GM23338 (cell line): ENCODE results near the gene TEAD2. TPM values are rescaled to one million over a fixed set of nuclear protein-coding genes. Genes with fewer than 3 reads are reported as not detected.

Experiments
- ATAC-seq: fragments of 200-7000 bp; cut with Tn5 transposase; 3 replicates; pipeline ENCODE4 v1.9.1; 2020
- DNase-seq: peaks from one replicate; pipeline ENCODE4 v3.0.0-alpha.2; 2015; ENCODE audit warnings: low spot score
- H2AFZ ChIP-seq: fragments of 200-600 bp; sonication (generic); 2 replicates; pipeline ENCODE4 v1.8.0; 2016; ENCODE audit warnings: antibody characterized with exemption, mild to moderate bottlenecking, moderate library complexity
- H3F3A ChIP-seq: fragments of 200-600 bp; sonication (generic); replicated peaks from 2 replicates; pipeline ENCODE4 v1.8.0; 2017; ENCODE audit warnings: antibody characterized with exemption, mixed run types, low read depth
- H3K27ac ChIP-seq: fragments of 200-600 bp; sonication (generic); 2 replicates; pipeline ENCODE4 v1.6.1; 2016; ENCODE audit warnings: low read depth
- H3K27me3 ChIP-seq: fragments of 200-600 bp; sonication (generic); 2 replicates; pipeline ENCODE4 v1.8.0; 2016; ENCODE audit warnings: mild to moderate bottlenecking, mixed run types, moderate library complexity; ENCODE audit not compliant: insufficient read depth
- H3K36me3 ChIP-seq: fragments of 200-600 bp; sonication (generic); 2 replicates; pipeline ENCODE4 v1.8.0; 2016; ENCODE audit warnings: mild to moderate bottlenecking; ENCODE audit not compliant: insufficient read depth
- H3K4me1 ChIP-seq: fragments of 200-600 bp; sonication (generic); 2 replicates; pipeline ENCODE4 v1.8.0; 2016; ENCODE audit warnings: mild to moderate bottlenecking, moderate library complexity; ENCODE audit not compliant: insufficient read depth
- H3K4me2 ChIP-seq: fragments of 200-600 bp; sonication (generic); 2 replicates; pipeline ENCODE4 v1.7.1; 2017; ENCODE audit warnings: mixed run types
- H3K4me3 ChIP-seq: fragments of 200-600 bp; sonication (generic); 2 replicates; pipeline ENCODE4 v1.6.1; 2016; ENCODE audit warnings: mixed run types
- H3K79me2 ChIP-seq: fragments of 200-600 bp; sonication (generic); replicated peaks from 2 replicates; pipeline ENCODE4 v1.8.0; 2017; ENCODE audit warnings: mild to moderate bottlenecking; ENCODE audit not compliant: insufficient read depth
- H3K9me2 ChIP-seq: fragments of 200-600 bp; sonication (generic); 2 replicates; pipeline ENCODE4 v1.8.0; 2017; ENCODE audit not compliant: insufficient read depth
- H4K20me1 ChIP-seq: fragments of 200-600 bp; sonication (generic); replicated peaks from 2 replicates; pipeline ENCODE4 v1.8.0; 2017; ENCODE audit warnings: mild to moderate bottlenecking; ENCODE audit not compliant: insufficient read depth
- H3K27ac Mint-ChIP-seq: 2 replicates; pipeline ENCODE4 v1.8.0; 2020; ENCODE audit warnings: inconsistent platforms, mild to moderate bottlenecking, moderate library complexity, mixed read lengths
- H3K27me3 Mint-ChIP-seq: 3 replicates; pipeline ENCODE4 v1.8.0; 2022; ENCODE audit warnings: low read depth, mild to moderate bottlenecking, moderate library complexity, mixed read lengths, inconsistent platforms; ENCODE audit not compliant: insufficient read depth, poor library complexity
- H3K36me3 Mint-ChIP-seq: 3 replicates; pipeline ENCODE4 v1.8.0; 2021; ENCODE audit warnings: low read depth, mild to moderate bottlenecking, inconsistent platforms, moderate library complexity, mixed read lengths
- H3K4me1 Mint-ChIP-seq: 3 replicates; pipeline ENCODE4 v1.8.0; 2020; ENCODE audit warnings: mild to moderate bottlenecking, inconsistent platforms, mixed read lengths
- H3K4me3 Mint-ChIP-seq: 3 replicates; pipeline ENCODE4 v1.8.0; 2021; ENCODE audit warnings: moderate library complexity, mild to moderate bottlenecking, inconsistent platforms, mixed read lengths
- H3K9me3 Mint-ChIP-seq: 3 replicates; pipeline ENCODE4 v1.8.0; 2020; ENCODE audit warnings: moderate library complexity, mild to moderate bottlenecking, inconsistent platforms, mixed read lengths
- CREB1 ChIP-seq: fragments of 250-450 bp; sonication (Bioruptor Pico); IDR thresholded peaks from 2 replicates; pipeline ENCODE4 v1.5.0; 2020; ENCODE audit warnings: low read depth, mild to moderate bottlenecking, moderate library complexity
- EZH2 ChIP-seq: fragments of 200-600 bp; sonication (generic); IDR thresholded peaks from one replicate; pipeline ENCODE4 v1.8.0; 2017; ENCODE audit warnings: antibody characterized with exemption, mild to moderate bottlenecking, low read depth; ENCODE audit not compliant: unreplicated experiment
- EZH2phosphoT487 ChIP-seq: fragments of 200-600 bp; sonication (generic); IDR thresholded peaks from one replicate; pipeline ENCODE4 v1.8.1; 2018; ENCODE audit warnings: antibody characterized with exemption; ENCODE audit not compliant: unreplicated experiment
- JUNB ChIP-seq: IDR thresholded peaks from one replicate; pipeline ENCODE4 v1.6.1; 2016; ENCODE audit warnings: antibody characterized with exemption; ENCODE audit not compliant: unreplicated experiment
- NANOG ChIP-seq: IDR thresholded peaks from 2 replicates; pipeline ENCODE4 v1.6.1; 2016; ENCODE audit warnings: antibody characterized with exemption, borderline replicate concordance
- POLR2AphosphoS5 ChIP-seq: IDR thresholded peaks from 2 replicates; pipeline ENCODE4 v1.6.1; 2016; ENCODE audit warnings: antibody characterized with exemption, low read depth
- STAT1 ChIP-seq: IDR thresholded peaks from one replicate; pipeline ENCODE4 v1.6.1; 2016; ENCODE audit warnings: antibody characterized with exemption; ENCODE audit not compliant: unreplicated experiment
- ZNF114 ChIP-seq: fragments of 250-450 bp; sonication (Bioruptor Pico); IDR thresholded peaks from 2 replicates; pipeline ENCODE4 v1.5.0; 2020; ENCODE audit warnings: mild to moderate bottlenecking, moderate library complexity
- ZNF331 ChIP-seq: fragments of 250-450 bp; sonication (Bioruptor Pico); IDR thresholded peaks from 2 replicates; pipeline ENCODE4 v1.5.0; 2020; ENCODE audit warnings: low read depth, mild to moderate bottlenecking, moderate library complexity
- polyA plus RNA-seq: library from polyadenylated mRNA; unstranded; fragments of >200 nt; fragmentation: Nextera tagmentation; extraction: Ambion mirVana; gene quantifications from 2 replicates; pipeline ENCODE4 v1.2.1, GENCODE V29; 2016
- total RNA-seq: library from RNA; depleted of rRNA; stranded (reverse); fragments of >200 nt; shearing (Covaris generic); gene quantifications from 2 replicates; pipeline ENCODE4 v1.2.3, GENCODE V29; 2014
- TF ChIP-seq, protein P1 (sequence below): IDR thresholded peaks from 2 replicates; pipeline ENCODE4 v1.6.1; 2016; ENCODE audit warnings: antibody characterized with exemption
- TF ChIP-seq, protein P2 (sequence below): IDR thresholded peaks from one replicate; pipeline ENCODE4 v1.6.1; 2018; ENCODE audit warnings: antibody characterized with exemption; ENCODE audit not compliant: unreplicated experiment
- TF ChIP-seq, protein P3 (sequence below): fragments of 250-450 bp; sonication (Bioruptor Pico); IDR thresholded peaks from 2 replicates; pipeline ENCODE4 v1.5.0; 2020; ENCODE audit warnings: mild to moderate bottlenecking, moderate library complexity
- TF ChIP-seq, protein P4 (sequence below), 2 experiments: fragments of 200-600 bp in 1 of 2; sonication (generic) in 1 of 2; conservative IDR thresholded peaks; 2 replicates each; pipeline versions ENCODE4 v1.5.1 to v1.6.1; 2016 to 2017; ENCODE audit warnings: antibody characterized with exemption in 2 of 2, low read depth in 2 of 2, mild to moderate bottlenecking in 2 of 2, moderate library complexity in 1 of 2

Gene TEAD2
- total and polyA plus RNA-seq, 2 experiments from 2014 or later = 30.3 to 82.5 TPM

DNA sequence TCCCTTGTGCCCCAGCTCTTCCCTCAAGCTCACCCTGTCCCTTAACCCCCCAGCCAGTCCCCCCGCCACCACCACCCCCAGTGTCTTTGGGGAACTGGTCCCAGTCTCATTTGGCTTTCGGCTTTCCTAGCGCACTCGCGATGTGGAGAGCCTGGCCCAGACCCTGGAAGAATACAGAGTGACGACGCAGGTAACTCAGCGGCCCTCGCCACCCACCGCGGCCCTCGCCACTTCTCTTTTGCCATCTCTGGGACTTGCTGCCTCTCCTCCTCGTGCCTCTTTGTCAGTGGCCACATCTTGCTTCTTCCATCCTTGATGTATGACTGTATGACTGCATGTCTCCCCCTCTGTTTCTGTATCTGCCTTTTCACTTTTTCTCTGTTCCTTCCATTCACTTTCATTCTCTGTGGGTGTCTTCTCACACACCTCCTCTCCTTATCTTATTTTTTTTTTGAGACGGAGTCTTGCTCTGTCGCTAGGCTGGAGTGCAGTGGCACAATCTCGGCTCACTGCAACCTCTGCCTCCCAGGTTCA is 45.3 kb upstream of the TEAD2 start:
- DNase-seq (no peak), ATAC-seq (no peak)
- H3K9me2 ChIP-seq = no peaks in the 10 kb centered on the region
- H3K27ac Mint-ChIP-seq = no peak overlapping the region
- H3K9me3 Mint-ChIP-seq = no peaks in the 10 kb centered on the region; the same call in 2 of the 3 replicates
- no peak overlapping the region for H2AFZ ChIP-seq
- no peaks in the 10 kb centered on the region for H3K79me2 ChIP-seq
- H3K4me3 ChIP-seq = no peak overlapping the region
- H3F3A ChIP-seq = peaks cover 8% of the 10 kb centered on the region; the same call in 1 of the 2 replicates
- peaks cover 22% of the 10 kb centered on the region for H3K4me1 Mint-ChIP-seq
- H3K4me2 ChIP-seq = no peak overlapping the region
- no peaks in the 10 kb centered on the region for H3K36me3 Mint-ChIP-seq
- peaks cover 20% of the 10 kb centered on the region for H3K4me1 ChIP-seq
- H3K27ac ChIP-seq = no peak overlapping the region
- TF ChIP-seq EZH2phosphoT487 (no peak), ZNF331 (CRISPR knock-in tag) (no peak), EZH2 (no peak), STAT1 (no peak), JUNB (no peak), NANOG (no peak), ZNF114 (no peak), POLR2AphosphoS5 (no peak), CREB1 (CRISPR knock-in tag) (no peak)
- TF ChIP-seq, protein P1, sequence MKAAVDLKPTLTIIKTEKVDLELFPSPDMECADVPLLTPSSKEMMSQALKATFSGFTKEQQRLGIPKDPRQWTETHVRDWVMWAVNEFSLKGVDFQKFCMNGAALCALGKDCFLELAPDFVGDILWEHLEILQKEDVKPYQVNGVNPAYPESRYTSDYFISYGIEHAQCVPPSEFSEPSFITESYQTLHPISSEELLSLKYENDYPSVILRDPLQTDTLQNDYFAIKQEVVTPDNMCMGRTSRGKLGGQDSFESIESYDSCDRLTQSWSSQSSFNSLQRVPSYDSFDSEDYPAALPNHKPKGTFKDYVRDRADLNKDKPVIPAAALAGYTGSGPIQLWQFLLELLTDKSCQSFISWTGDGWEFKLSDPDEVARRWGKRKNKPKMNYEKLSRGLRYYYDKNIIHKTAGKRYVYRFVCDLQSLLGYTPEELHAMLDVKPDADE = no peak
- TF ChIP-seq, protein P2, sequence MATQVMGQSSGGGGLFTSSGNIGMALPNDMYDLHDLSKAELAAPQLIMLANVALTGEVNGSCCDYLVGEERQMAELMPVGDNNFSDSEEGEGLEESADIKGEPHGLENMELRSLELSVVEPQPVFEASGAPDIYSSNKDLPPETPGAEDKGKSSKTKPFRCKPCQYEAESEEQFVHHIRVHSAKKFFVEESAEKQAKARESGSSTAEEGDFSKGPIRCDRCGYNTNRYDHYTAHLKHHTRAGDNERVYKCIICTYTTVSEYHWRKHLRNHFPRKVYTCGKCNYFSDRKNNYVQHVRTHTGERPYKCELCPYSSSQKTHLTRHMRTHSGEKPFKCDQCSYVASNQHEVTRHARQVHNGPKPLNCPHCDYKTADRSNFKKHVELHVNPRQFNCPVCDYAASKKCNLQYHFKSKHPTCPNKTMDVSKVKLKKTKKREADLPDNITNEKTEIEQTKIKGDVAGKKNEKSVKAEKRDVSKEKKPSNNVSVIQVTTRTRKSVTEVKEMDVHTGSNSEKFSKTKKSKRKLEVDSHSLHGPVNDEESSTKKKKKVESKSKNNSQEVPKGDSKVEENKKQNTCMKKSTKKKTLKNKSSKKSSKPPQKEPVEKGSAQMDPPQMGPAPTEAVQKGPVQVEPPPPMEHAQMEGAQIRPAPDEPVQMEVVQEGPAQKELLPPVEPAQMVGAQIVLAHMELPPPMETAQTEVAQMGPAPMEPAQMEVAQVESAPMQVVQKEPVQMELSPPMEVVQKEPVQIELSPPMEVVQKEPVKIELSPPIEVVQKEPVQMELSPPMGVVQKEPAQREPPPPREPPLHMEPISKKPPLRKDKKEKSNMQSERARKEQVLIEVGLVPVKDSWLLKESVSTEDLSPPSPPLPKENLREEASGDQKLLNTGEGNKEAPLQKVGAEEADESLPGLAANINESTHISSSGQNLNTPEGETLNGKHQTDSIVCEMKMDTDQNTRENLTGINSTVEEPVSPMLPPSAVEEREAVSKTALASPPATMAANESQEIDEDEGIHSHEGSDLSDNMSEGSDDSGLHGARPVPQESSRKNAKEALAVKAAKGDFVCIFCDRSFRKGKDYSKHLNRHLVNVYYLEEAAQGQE = no peak
- TF ChIP-seq, protein P3, sequence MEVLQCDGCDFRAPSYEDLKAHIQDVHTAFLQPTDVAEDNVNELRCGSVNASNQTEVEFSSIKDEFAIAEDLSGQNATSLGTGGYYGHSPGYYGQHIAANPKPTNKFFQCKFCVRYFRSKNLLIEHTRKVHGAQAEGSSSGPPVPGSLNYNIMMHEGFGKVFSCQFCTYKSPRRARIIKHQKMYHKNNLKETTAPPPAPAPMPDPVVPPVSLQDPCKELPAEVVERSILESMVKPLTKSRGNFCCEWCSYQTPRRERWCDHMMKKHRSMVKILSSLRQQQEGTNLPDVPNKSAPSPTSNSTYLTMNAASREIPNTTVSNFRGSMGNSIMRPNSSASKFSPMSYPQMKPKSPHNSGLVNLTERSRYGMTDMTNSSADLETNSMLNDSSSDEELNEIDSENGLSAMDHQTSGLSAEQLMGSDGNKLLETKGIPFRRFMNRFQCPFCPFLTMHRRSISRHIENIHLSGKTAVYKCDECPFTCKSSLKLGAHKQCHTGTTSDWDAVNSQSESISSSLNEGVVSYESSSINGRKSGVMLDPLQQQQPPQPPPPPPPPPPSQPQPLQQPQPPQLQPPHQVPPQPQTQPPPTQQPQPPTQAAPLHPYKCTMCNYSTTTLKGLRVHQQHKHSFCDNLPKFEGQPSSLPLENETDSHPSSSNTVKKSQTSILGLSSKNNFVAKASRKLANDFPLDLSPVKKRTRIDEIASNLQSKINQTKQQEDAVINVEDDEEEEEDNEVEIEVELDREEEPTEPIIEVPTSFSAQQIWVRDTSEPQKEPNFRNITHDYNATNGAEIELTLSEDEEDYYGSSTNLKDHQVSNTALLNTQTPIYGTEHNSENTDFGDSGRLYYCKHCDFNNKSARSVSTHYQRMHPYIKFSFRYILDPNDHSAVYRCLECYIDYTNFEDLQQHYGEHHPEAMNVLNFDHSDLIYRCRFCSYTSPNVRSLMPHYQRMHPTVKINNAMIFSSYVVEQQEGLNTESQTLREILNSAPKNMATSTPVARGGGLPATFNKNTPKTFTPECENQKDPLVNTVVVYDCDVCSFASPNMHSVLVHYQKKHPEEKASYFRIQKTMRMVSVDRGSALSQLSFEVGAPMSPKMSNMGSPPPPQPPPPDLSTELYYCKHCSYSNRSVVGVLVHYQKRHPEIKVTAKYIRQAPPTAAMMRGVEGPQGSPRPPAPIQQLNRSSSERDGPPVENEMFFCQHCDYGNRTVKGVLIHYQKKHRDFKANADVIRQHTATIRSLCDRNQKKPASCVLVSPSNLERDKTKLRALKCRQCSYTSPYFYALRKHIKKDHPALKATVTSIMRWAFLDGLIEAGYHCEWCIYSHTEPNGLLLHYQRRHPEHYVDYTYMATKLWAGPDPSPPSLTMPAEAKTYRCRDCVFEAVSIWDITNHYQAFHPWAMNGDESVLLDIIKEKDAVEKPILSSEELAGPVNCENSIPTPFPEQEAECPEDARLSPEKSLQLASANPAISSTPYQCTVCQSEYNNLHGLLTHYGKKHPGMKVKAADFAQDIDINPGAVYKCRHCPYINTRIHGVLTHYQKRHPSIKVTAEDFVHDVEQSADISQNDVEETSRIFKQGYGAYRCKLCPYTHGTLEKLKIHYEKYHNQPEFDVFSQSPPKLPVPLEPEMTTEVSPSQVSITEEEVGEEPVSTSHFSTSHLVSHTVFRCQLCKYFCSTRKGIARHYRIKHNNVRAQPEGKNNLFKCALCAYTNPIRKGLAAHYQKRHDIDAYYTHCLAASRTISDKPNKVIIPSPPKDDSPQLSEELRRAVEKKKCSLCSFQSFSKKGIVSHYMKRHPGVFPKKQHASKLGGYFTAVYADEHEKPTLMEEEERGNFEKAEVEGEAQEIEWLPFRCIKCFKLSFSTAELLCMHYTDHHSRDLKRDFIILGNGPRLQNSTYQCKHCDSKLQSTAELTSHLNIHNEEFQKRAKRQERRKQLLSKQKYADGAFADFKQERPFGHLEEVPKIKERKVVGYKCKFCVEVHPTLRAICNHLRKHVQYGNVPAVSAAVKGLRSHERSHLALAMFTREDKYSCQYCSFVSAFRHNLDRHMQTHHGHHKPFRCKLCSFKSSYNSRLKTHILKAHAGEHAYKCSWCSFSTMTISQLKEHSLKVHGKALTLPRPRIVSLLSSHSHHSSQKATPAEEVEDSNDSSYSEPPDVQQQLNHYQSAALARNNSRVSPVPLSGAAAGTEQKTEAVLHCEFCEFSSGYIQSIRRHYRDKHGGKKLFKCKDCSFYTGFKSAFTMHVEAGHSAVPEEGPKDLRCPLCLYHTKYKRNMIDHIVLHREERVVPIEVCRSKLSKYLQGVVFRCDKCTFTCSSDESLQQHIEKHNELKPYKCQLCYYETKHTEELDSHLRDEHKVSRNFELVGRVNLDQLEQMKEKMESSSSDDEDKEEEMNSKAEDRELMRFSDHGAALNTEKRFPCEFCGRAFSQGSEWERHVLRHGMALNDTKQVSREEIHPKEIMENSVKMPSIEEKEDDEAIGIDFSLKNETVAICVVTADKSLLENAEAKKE (CRISPR knock-in tag) = no peak
- TF ChIP-seq, protein P4, sequence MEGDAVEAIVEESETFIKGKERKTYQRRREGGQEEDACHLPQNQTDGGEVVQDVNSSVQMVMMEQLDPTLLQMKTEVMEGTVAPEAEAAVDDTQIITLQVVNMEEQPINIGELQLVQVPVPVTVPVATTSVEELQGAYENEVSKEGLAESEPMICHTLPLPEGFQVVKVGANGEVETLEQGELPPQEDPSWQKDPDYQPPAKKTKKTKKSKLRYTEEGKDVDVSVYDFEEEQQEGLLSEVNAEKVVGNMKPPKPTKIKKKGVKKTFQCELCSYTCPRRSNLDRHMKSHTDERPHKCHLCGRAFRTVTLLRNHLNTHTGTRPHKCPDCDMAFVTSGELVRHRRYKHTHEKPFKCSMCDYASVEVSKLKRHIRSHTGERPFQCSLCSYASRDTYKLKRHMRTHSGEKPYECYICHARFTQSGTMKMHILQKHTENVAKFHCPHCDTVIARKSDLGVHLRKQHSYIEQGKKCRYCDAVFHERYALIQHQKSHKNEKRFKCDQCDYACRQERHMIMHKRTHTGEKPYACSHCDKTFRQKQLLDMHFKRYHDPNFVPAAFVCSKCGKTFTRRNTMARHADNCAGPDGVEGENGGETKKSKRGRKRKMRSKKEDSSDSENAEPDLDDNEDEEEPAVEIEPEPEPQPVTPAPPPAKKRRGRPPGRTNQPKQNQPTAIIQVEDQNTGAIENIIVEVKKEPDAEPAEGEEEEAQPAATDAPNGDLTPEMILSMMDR (conservative IDR thresholded peaks at IDR 0.05; ENCODE audit: low read depth in 2 of 2) = no peak
- H3K27me3 Mint-ChIP-seq = peaks cover 22% of the 10 kb centered on the region
- no peak overlapping the region; the same call in 2 of the 3 replicates for H3K4me3 Mint-ChIP-seq
- H4K20me1 ChIP-seq = no peaks in the 10 kb centered on the region
- no peaks in the 10 kb centered on the region for H3K27me3 ChIP-seq
- H3K36me3 ChIP-seq = no peaks in the 10 kb centered on the region
